Measurements from ENCODE around the gene SPAG16.

The SPAG16 gene

GRCh38 chr2:213284105-213285090 is at the start of gene SPAG16:
Gene SPAG16 (plus strand): TSS chr2:213284464.
- peak; percentile 95 for DNase-seq (ENCODE audit: low spot score)

- DNase-seq (ENCODE audit: low spot score): no peak
These were observed 49.6 kb upstream of the SPAG16 start for GRCh38 chr2:213234641-213235040.

- DNase-seq (ENCODE audit: low spot score): no peak
These were observed 48.5 kb upstream of the SPAG16 start for GRCh38 chr2:213235741-213236140.

- no peak for DNase-seq (ENCODE audit: low spot score)
These were observed 47.0 kb upstream of the SPAG16 start for GRCh38 chr2:213237251-213237650.

- no peak for DNase-seq (ENCODE audit: low spot score)
These were observed 46.5 kb upstream of the SPAG16 start for GRCh38 chr2:213237787-213238186.

GRCh38 chr2:213238753-213239495 is 45.3 kb upstream of the SPAG16 start:
- no peak for DNase-seq (ENCODE audit: low spot score)

GRCh38 chr2:213241817-213242216 is 42.4 kb upstream of the SPAG16 start:
- DNase-seq (ENCODE audit: low spot score): no peak

- no peak for DNase-seq (ENCODE audit: low spot score)
These were observed 41.6 kb upstream of the SPAG16 start for GRCh38 chr2:213242653-213243052.

- DNase-seq (ENCODE audit: low spot score): no peak
These were observed 40.8 kb upstream of the SPAG16 start for GRCh38 chr2:213243189-213244044.

GRCh38 chr2:213246497-213247281 is 37.6 kb upstream of the SPAG16 start:
- peak; percentile 61 for DNase-seq (ENCODE audit: low spot score)

GRCh38 chr2:213247566-213247965 is 36.7 kb upstream of the SPAG16 start:
- DNase-seq (ENCODE audit: low spot score): no peak

- DNase-seq (ENCODE audit: low spot score): no peak
These were observed 35.6 kb upstream of the SPAG16 start for GRCh38 chr2:213248637-213249036.

GRCh38 chr2:213249502-213249901 is 34.8 kb upstream of the SPAG16 start:
- no peak for DNase-seq (ENCODE audit: low spot score)

- DNase-seq (ENCODE audit: low spot score): peak; percentile 77
These were observed 32.6 kb upstream of the SPAG16 start for GRCh38 chr2:213251618-213252017.

GRCh38 chr2:213252206-213252605 is 32.1 kb upstream of the SPAG16 start:
- DNase-seq (ENCODE audit: low spot score): no peak

- DNase-seq (ENCODE audit: low spot score): no peak
These were observed 31.1 kb upstream of the SPAG16 start for GRCh38 chr2:213253162-213253561.

- no peak for DNase-seq (ENCODE audit: low spot score)
These were observed 25.0 kb upstream of the SPAG16 start for GRCh38 chr2:213259266-213259665.

- no peak for DNase-seq (ENCODE audit: low spot score)
These were observed 23.0 kb upstream of the SPAG16 start for GRCh38 chr2:213261237-213261636.

GRCh38 chr2:213261715-213262114 is 22.5 kb upstream of the SPAG16 start:
- DNase-seq (ENCODE audit: low spot score): no peak

GRCh38 chr2:213265679-213266078 is 18.6 kb upstream of the SPAG16 start:
- no peak for DNase-seq (ENCODE audit: low spot score)

GRCh38 chr2:213266421-213266820 is 17.8 kb upstream of the SPAG16 start:
- no peak for DNase-seq (ENCODE audit: low spot score)

Measured in RKO (cell line).